Loucy (cell line): Measurements from ENCODE around the gene TLCD4.

Experiments used
- EZH2phosphoT487 ChIP-seq: fragments of 200-600 bp; IDR thresholded peaks from 2 replicates; pipeline ENCODE4 v1.6.1; 2018; ENCODE audit warnings: antibody characterized with exemption, mild to moderate bottlenecking, moderate library complexity, borderline replicate concordance
- TF ChIP-seq, protein P1 (sequence below): fragments of 200-600 bp; sonication (generic); conservative IDR thresholded peaks from 2 replicates; pipeline ENCODE4 v1.5.1; 2014; ENCODE audit warnings: mild to moderate bottlenecking, antibody characterized with exemption, low read length

DNA sequence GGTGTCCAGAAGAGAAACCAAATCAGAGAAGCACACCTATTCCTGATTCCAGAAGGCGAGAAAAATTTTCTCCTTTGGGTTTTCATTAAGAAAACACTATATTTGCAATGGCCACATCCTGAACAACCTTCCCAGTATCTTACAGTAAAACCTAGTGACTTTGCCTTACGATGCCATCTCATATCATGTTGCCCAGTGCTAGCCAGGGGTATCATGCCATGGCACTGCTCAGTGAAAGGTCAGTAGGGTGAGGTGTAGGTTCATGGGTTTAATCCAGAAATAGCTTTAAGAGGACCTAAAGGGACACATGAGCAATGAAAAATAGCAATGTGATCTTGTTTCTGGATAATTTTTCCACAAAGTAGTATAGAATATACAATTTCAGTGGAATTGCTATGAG is 7.2 kb downstream of the TLCD4 start:
- TF ChIP-seq, protein P1, sequence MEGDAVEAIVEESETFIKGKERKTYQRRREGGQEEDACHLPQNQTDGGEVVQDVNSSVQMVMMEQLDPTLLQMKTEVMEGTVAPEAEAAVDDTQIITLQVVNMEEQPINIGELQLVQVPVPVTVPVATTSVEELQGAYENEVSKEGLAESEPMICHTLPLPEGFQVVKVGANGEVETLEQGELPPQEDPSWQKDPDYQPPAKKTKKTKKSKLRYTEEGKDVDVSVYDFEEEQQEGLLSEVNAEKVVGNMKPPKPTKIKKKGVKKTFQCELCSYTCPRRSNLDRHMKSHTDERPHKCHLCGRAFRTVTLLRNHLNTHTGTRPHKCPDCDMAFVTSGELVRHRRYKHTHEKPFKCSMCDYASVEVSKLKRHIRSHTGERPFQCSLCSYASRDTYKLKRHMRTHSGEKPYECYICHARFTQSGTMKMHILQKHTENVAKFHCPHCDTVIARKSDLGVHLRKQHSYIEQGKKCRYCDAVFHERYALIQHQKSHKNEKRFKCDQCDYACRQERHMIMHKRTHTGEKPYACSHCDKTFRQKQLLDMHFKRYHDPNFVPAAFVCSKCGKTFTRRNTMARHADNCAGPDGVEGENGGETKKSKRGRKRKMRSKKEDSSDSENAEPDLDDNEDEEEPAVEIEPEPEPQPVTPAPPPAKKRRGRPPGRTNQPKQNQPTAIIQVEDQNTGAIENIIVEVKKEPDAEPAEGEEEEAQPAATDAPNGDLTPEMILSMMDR, result no peak
- TF ChIP-seq EZH2phosphoT487, result no peak
